Loucy (cell line): Measurements from ENCODE around the gene PHF11.
"Not testable (repeated sequence)": the region's sequence is repeated elsewhere in the genome, so short reads cannot be mapped to it uniquely, and the experiment has no call there.

ENCODE experiments used
- H2AFZ ChIP-seq: fragments of 200-600 bp; sonication (generic); 2 replicates; pipeline ENCODE4 v1.6.0; 2016; ENCODE audit warnings: antibody characterized with exemption, mild to moderate bottlenecking, low read length, moderate library complexity
- H3F3A ChIP-seq: fragments of 200-600 bp; 2 replicates; pipeline ENCODE4 v1.6.0; 2016; ENCODE audit warnings: antibody characterized with exemption, low read depth, mild to moderate bottlenecking
- H3K27me3 ChIP-seq: fragments of 200-600 bp; sonication (generic); 2 replicates; pipeline ENCODE4 v1.6.1; 2014; ENCODE audit warnings: low read length, mild to moderate bottlenecking; ENCODE audit not compliant: insufficient read depth, poor library complexity, severe bottlenecking
- H3K36me3 ChIP-seq: fragments of 200-600 bp; sonication (generic); 2 replicates; pipeline ENCODE4 v1.6.1; 2016; ENCODE audit warnings: low read length; ENCODE audit not compliant: insufficient read depth
- H3K4me1 ChIP-seq: fragments of 200-600 bp; sonication (generic); 2 replicates; pipeline ENCODE4 v1.5.1; 2014; ENCODE audit warnings: low read length, mild to moderate bottlenecking; ENCODE audit not compliant: insufficient read depth, poor library complexity, severe bottlenecking
- H3K4me2 ChIP-seq: fragments of 200-600 bp; sonication (generic); 2 replicates; pipeline ENCODE4 v1.6.0; 2014; ENCODE audit warnings: antibody characterized with exemption, low read length, low read depth, mild to moderate bottlenecking; ENCODE audit not compliant: poor library complexity, severe bottlenecking
- H3K4me3 ChIP-seq: fragments of 200-600 bp; sonication (generic); 2 replicates; pipeline ENCODE4 v1.5.1; 2014; ENCODE audit warnings: low read length, mild to moderate bottlenecking, mixed read lengths; ENCODE audit not compliant: poor library complexity, severe bottlenecking
- H3K79me2 ChIP-seq: fragments of 200-600 bp; sonication (generic); 2 replicates; pipeline ENCODE4 v1.6.1; 2014; ENCODE audit warnings: low read length; ENCODE audit not compliant: insufficient read depth
- H3K9ac ChIP-seq: fragments of 200-600 bp; sonication (generic); 2 replicates; pipeline ENCODE4 v1.6.0; 2014; ENCODE audit warnings: mild to moderate bottlenecking, low read depth, low read length, moderate library complexity; ENCODE audit not compliant: poor library complexity, severe bottlenecking
- H3K9me2 ChIP-seq: fragments of 200-600 bp; sonication (generic); replicated peaks from 2 replicates; pipeline ENCODE4 v1.6.1; 2016; ENCODE audit warnings: low read depth, low read length, mixed read lengths
- H3K9me3 ChIP-seq: fragments of 200-600 bp; sonication (generic); 2 replicates; pipeline ENCODE4 v1.6.1; 2014; ENCODE audit warnings: mild to moderate bottlenecking, antibody characterized with exemption, low read length, low read depth; ENCODE audit not compliant: insufficient read depth
- H4K20me1 ChIP-seq: fragments of 200-600 bp; sonication (generic); 2 replicates; pipeline ENCODE4 v1.6.0; 2014; ENCODE audit warnings: antibody characterized with exemption, low read length, mild to moderate bottlenecking; ENCODE audit not compliant: insufficient read depth, poor library complexity, severe bottlenecking
- EZH2phosphoT487 ChIP-seq: fragments of 200-600 bp; IDR thresholded peaks from 2 replicates; pipeline ENCODE4 v1.6.1; 2018; ENCODE audit warnings: antibody characterized with exemption, mild to moderate bottlenecking, moderate library complexity, borderline replicate concordance
- TF ChIP-seq, protein P1 (sequence below): fragments of 200-600 bp; sonication (generic); conservative IDR thresholded peaks from 2 replicates; pipeline ENCODE4 v1.5.1; 2014; ENCODE audit warnings: mild to moderate bottlenecking, antibody characterized with exemption, low read length

PHF11 gene

GRCh38 chr13:49481788-49482187 lies 14.0 kb upstream of the PHF11 start:
- no peak overlapping the region for H2AFZ ChIP-seq
- no peak overlapping the region for H3K4me3 ChIP-seq
- H3K9ac ChIP-seq: no peak overlapping the region
- no peak overlapping the region for H3K4me2 ChIP-seq
- H3K4me1 ChIP-seq: no peaks in the 10 kb centered on the region
- H3K79me2 ChIP-seq: no peaks in the 10 kb centered on the region
- no peaks in the 10 kb centered on the region for H4K20me1 ChIP-seq
- TF ChIP-seq, protein P1, sequence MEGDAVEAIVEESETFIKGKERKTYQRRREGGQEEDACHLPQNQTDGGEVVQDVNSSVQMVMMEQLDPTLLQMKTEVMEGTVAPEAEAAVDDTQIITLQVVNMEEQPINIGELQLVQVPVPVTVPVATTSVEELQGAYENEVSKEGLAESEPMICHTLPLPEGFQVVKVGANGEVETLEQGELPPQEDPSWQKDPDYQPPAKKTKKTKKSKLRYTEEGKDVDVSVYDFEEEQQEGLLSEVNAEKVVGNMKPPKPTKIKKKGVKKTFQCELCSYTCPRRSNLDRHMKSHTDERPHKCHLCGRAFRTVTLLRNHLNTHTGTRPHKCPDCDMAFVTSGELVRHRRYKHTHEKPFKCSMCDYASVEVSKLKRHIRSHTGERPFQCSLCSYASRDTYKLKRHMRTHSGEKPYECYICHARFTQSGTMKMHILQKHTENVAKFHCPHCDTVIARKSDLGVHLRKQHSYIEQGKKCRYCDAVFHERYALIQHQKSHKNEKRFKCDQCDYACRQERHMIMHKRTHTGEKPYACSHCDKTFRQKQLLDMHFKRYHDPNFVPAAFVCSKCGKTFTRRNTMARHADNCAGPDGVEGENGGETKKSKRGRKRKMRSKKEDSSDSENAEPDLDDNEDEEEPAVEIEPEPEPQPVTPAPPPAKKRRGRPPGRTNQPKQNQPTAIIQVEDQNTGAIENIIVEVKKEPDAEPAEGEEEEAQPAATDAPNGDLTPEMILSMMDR: no peak
- TF ChIP-seq EZH2phosphoT487: no peak
- no peaks in the 10 kb centered on the region for H3K27me3 ChIP-seq
- H3F3A ChIP-seq: no peaks in the 10 kb centered on the region
- no peaks in the 10 kb centered on the region for H3K9me3 ChIP-seq
- H3K9me2 ChIP-seq: no peaks in the 10 kb centered on the region
- H3K36me3 ChIP-seq: peaks cover 40% of the 10 kb centered on the region; the same call in 1 of the 2 replicates

DNA sequence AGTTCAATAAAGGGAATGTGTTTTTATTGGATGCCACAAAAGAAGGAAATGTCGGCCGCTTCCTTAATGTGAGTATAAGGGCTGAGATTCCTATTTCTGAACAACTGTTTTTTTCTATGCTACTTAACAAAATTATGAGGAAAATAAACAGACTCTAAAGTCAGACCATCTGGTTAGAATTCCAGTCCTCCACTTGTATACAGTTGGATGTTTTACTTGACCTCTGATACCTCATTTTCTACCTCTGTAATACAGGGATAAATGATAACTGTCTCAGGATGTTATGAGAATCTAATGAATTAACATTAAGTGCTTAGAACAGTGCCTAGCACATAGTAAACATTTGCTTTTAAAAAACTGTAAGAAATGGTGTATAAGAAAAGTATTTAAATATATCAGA lies 7.2 kb upstream of the PHF11 start:
- no peaks in the 10 kb centered on the region for H3K9me3 ChIP-seq
- H3K4me1 ChIP-seq: no peaks in the 10 kb centered on the region
- no peak overlapping the region for H3K4me2 ChIP-seq
- H2AFZ ChIP-seq: no peak overlapping the region
- H3K4me3 ChIP-seq: no peak overlapping the region
- no peaks in the 10 kb centered on the region for H3K9me2 ChIP-seq
- TF ChIP-seq, protein P1: no peak
- no peak for TF ChIP-seq EZH2phosphoT487
- no peaks in the 10 kb centered on the region for H3K27me3 ChIP-seq
- no peak overlapping the region for H3K9ac ChIP-seq
- no peaks in the 10 kb centered on the region for H3K79me2 ChIP-seq
- H4K20me1 ChIP-seq: no peaks in the 10 kb centered on the region
- H3K36me3 ChIP-seq: peaks cover 4% of the 10 kb centered on the region; the same call in 1 of the 2 replicates
- 0 out of 2 replicates have a peak, but pooled peaks cover 3% of the 10 kb centered on the region for H3F3A ChIP-seq

DNA sequence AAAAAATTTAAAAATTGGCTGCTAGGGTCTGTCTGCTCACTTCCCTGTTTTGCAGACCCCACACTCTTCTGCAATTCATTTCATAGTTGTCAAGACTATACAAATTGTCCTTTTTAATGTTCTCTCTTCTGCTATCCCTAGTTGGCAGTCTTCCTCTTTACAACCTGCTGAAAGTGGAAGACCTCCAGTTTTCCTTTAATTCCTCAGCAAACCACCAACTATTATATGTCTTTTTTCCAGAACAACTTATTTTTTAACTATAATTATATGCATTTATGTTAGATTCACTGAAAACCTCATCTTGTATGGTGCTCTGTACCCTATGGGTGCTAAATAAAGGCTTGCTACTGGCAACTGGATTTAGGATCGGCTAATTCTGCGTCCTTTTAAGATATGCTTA lies 1.1 kb upstream of the PHF11 start:
- Histone ChIP-seq H3F3A (peaks cover 10% of the 10 kb centered on the region; the same call in 1 of the 2 replicates), H4K20me1 (no peaks in the 10 kb centered on the region), H3K9ac (peak overlapping the region; percentile 89), H3K27me3 (no peaks in the 10 kb centered on the region), H2AFZ (peak overlapping the region; percentile 96; the same call in 1 of the 2 replicates), H3K4me1 (peaks cover 9% of the 10 kb centered on the region), H3K79me2 (no peaks in the 10 kb centered on the region), H3K36me3 (no peaks in the 10 kb centered on the region), H3K4me3 (peak overlapping the region; percentile 91), H3K9me2 (no peaks in the 10 kb centered on the region), H3K4me2 (peak overlapping the region; percentile 81), H3K9me3 (no peaks in the 10 kb centered on the region)
- no peak for TF ChIP-seq EZH2phosphoT487
- TF ChIP-seq, protein P1: peak; percentile 33

GRCh38 chr13:49496837-49497236 lies 1.1 kb downstream of the PHF11 start:
- not testable (repeated sequence) for H3F3A ChIP-seq, H2AFZ ChIP-seq, H3K9me2 ChIP-seq, H4K20me1 ChIP-seq, H3K79me2 ChIP-seq, H3K36me3 ChIP-seq, H3K9me3 ChIP-seq, H3K4me1 ChIP-seq, H3K27me3 ChIP-seq, H3K9ac ChIP-seq
- Histone ChIP-seq H3K4me2 (peak overlapping the region; percentile 79), H3K4me3 (peak overlapping the region; percentile 91)
